ENCODE data around the gene BNC2. TPM values are rescaled to one million over a fixed set of nuclear protein-coding genes. Genes with fewer than 3 reads are reported as not detected.

The BNC2 gene
- total RNA-seq, 6 experiments from 2014 or later: 19.0 to 28.7 (median 25.4) TPM

GRCh38 chr9:16396389-16396788, 474.1 kb downstream of the BNC2 start:
- Mint-ChIP-seq H3K36me3 (ENCODE audit: low read depth) (peaks cover 8% of the 10 kb centered on the region), H3K4me1 (ENCODE audit: low read depth) (peaks cover 21% of the 10 kb centered on the region), H3K27ac (no peak overlapping the region), H3K27me3 (ENCODE audit: insufficient read depth) (no peaks in the 10 kb centered on the region; the same call in 1 of the 2 replicates), H3K4me3 (no peak overlapping the region), H3K9me3 (peaks cover 7% of the 10 kb centered on the region)
- DNase-seq: no peak
- no peak for TF ChIP-seq CTCF (IDR thresholded peaks at IDR 0.05)

GRCh38 chr9:16391369-16391768, 479.1 kb downstream of the BNC2 start:
- no peak overlapping the region for H3K27ac Mint-ChIP-seq
- TF ChIP-seq CTCF (IDR thresholded peaks at IDR 0.05): no peak
- H3K27me3 Mint-ChIP-seq (ENCODE audit: insufficient read depth): no peaks in the 10 kb centered on the region; the same call in none of the 2 replicates
- DNase-seq: no peak
- peaks cover 10% of the 10 kb centered on the region for H3K4me1 Mint-ChIP-seq (ENCODE audit: low read depth)
- H3K4me3 Mint-ChIP-seq: no peak overlapping the region
- H3K36me3 Mint-ChIP-seq (ENCODE audit: low read depth): peaks cover 16% of the 10 kb centered on the region
- H3K9me3 Mint-ChIP-seq: peaks cover 13% of the 10 kb centered on the region

- no peak overlapping the region for H3K27ac Mint-ChIP-seq
- peaks cover 22% of the 10 kb centered on the region for H3K36me3 Mint-ChIP-seq (ENCODE audit: low read depth)
- H3K4me1 Mint-ChIP-seq (ENCODE audit: low read depth): peaks cover 26% of the 10 kb centered on the region
- no peak for TF ChIP-seq CTCF (IDR thresholded peaks at IDR 0.05)
- no peak for DNase-seq
- no peak overlapping the region for H3K4me3 Mint-ChIP-seq
- peaks cover 14% of the 10 kb centered on the region; the same call in 1 of the 2 replicates for H3K9me3 Mint-ChIP-seq
- no peaks in the 10 kb centered on the region; the same call in 1 of the 2 replicates for H3K27me3 Mint-ChIP-seq (ENCODE audit: insufficient read depth)
Measured at GRCh38 chr9:16387382-16387781, 483.1 kb downstream of the BNC2 start.

GRCh38 chr9:16386827-16387077, 483.7 kb downstream of the BNC2 start:
- peaks cover 26% of the 10 kb centered on the region for H3K4me1 Mint-ChIP-seq (ENCODE audit: low read depth)
- TF ChIP-seq CTCF (IDR thresholded peaks at IDR 0.05): no peak
- no peaks in the 10 kb centered on the region; the same call in 1 of the 2 replicates for H3K27me3 Mint-ChIP-seq (ENCODE audit: insufficient read depth)
- H3K27ac Mint-ChIP-seq: no peak overlapping the region
- H3K4me3 Mint-ChIP-seq: no peak overlapping the region
- DNase-seq: no peak
- H3K9me3 Mint-ChIP-seq: peaks cover 14% of the 10 kb centered on the region; the same call in 1 of the 2 replicates
- H3K36me3 Mint-ChIP-seq (ENCODE audit: low read depth): peaks cover 22% of the 10 kb centered on the region

GRCh38 chr9:16386007-16386826, 484.3 kb downstream of the BNC2 start:
- no peak for TF ChIP-seq CTCF (IDR thresholded peaks at IDR 0.05)
- Mint-ChIP-seq H3K4me3 (no peak overlapping the region), H3K27ac (peak overlapping the region; percentile 17; the same call in 1 of the 2 replicates), H3K36me3 (ENCODE audit: low read depth) (peaks cover 22% of the 10 kb centered on the region), H3K9me3 (peaks cover 14% of the 10 kb centered on the region; the same call in 1 of the 2 replicates), H3K4me1 (ENCODE audit: low read depth) (peaks cover 26% of the 10 kb centered on the region), H3K27me3 (ENCODE audit: insufficient read depth) (no peaks in the 10 kb centered on the region; the same call in 1 of the 2 replicates)
- DNase-seq: no peak
